Measurements from ENCODE around the gene DHRS11. TPM values are rescaled to one million over a fixed set of nuclear protein-coding genes. Genes with fewer than 3 reads are reported as not detected.

DHRS11 gene
- polyA plus RNA-seq, 6 donors from 2014 or later, result 2.8 to 7.6 (median 3.7) TPM

Other genes with a start within 250 kb of the DHRS11 start
- gene TBC1D3H, start 203.4 kb upstream of the DHRS11 start, polyA plus RNA-seq (ENCODE audit: low read depth in 6 of 6), result not detected
- 10 to 100 TPM; 72.3 to 99.5 (median 88.4) TPM for gene ZNHIT3, start 105.2 kb upstream of the DHRS11 start, polyA plus RNA-seq (ENCODE audit: low read depth in 6 of 6)
- 1 to 10 TPM; 1.3 to 8.6 (median 4.9) TPM for gene MYO19, start 57.0 kb upstream of the DHRS11 start, polyA plus RNA-seq (ENCODE audit: low read depth in 6 of 6)
- 10 to 100 TPM in 4 of 6 donors, 1 to 10 TPM in 2; 9.3 to 35.0 (median 12.4) TPM for gene PIGW, start 56.9 kb upstream of the DHRS11 start, polyA plus RNA-seq (ENCODE audit: low read depth in 6 of 6)
- 10 to 100 TPM; 45.5 to 86.3 (median 61.3) TPM for gene GGNBP2, start 47.0 kb upstream of the DHRS11 start, polyA plus RNA-seq (ENCODE audit: low read depth in 6 of 6)
- 1 to 10 TPM; 3.0 to 9.1 (median 6.0) TPM for gene MRM1, start 9.7 kb downstream of the DHRS11 start, polyA plus RNA-seq (ENCODE audit: low read depth in 6 of 6)